ENCODE data around the gene C14orf180.

C14orf180 gene

GRCh38 chr14:104588066-104588857 is 8.7 kb downstream of the C14orf180 start:
- DNase-seq (ENCODE audit: low read depth, low spot score), result no peak
- no peak overlapping the region for H3K4me3 ChIP-seq (ENCODE audit: low read length)

GRCh38 chr14:104589338-104590195 is 10.0 kb downstream of the C14orf180 start:
- no peak overlapping the region for H3K4me3 ChIP-seq (ENCODE audit: low read length)
- no peak for DNase-seq (ENCODE audit: low read depth, low spot score)

- H3K4me3 ChIP-seq (ENCODE audit: low read length), result no peak overlapping the region
- DNase-seq (ENCODE audit: low read depth, low spot score), result no peak
Observed at GRCh38 chr14:104590240-104590965, 10.8 kb downstream of the C14orf180 start.

- no peak for DNase-seq (ENCODE audit: low read depth, low spot score)
- H3K4me3 ChIP-seq (ENCODE audit: low read length), result no peak overlapping the region
Observed at GRCh38 chr14:104591031-104591430, 11.5 kb downstream of the C14orf180 start.

- no peak overlapping the region for H3K4me3 ChIP-seq (ENCODE audit: low read length)
- no peak for DNase-seq (ENCODE audit: low read depth, low spot score)
Observed at GRCh38 chr14:104591506-104592291, 12.1 kb downstream of the C14orf180 start.

GRCh38 chr14:104592292-104592672 is 12.7 kb downstream of the C14orf180 start:
- no peak for DNase-seq (ENCODE audit: low read depth, low spot score)
- no peak overlapping the region for H3K4me3 ChIP-seq (ENCODE audit: low read length)

- no peak for DNase-seq (ENCODE audit: low read depth, low spot score)
Observed at GRCh38 chr14:104592785-104593184, 13.2 kb downstream of the C14orf180 start.

GRCh38 chr14:104593241-104593701 is 13.7 kb downstream of the C14orf180 start:
- H3K4me3 ChIP-seq (ENCODE audit: low read length), result no peak overlapping the region
- no peak for DNase-seq (ENCODE audit: low read depth, low spot score)

More at GRCh38 chr14:104592785-104593184, 13.2 kb downstream of the C14orf180 start:
- no peak overlapping the region for H3K4me3 ChIP-seq (ENCODE audit: low read length)

GRCh38 chr14:104593710-104594136 is 14.2 kb downstream of the C14orf180 start:
- H3K4me3 ChIP-seq (ENCODE audit: low read length), result no peak overlapping the region
- DNase-seq (ENCODE audit: low read depth, low spot score), result no peak

GRCh38 chr14:104594310-104595046 is 14.9 kb downstream of the C14orf180 start:
- no peak overlapping the region for H3K4me3 ChIP-seq (ENCODE audit: low read length)
- no peak for DNase-seq (ENCODE audit: low read depth, low spot score)

- no peak overlapping the region for H3K4me3 ChIP-seq (ENCODE audit: low read length)
- DNase-seq (ENCODE audit: low read depth, low spot score), result no peak
Observed at GRCh38 chr14:104595116-104595675, 15.6 kb downstream of the C14orf180 start.

- DNase-seq (ENCODE audit: low read depth, low spot score), result no peak
- no peak overlapping the region for H3K4me3 ChIP-seq (ENCODE audit: low read length)
Observed at GRCh38 chr14:104595911-104596450, 16.4 kb downstream of the C14orf180 start.

GRCh38 chr14:104596451-104596918 is 16.9 kb downstream of the C14orf180 start:
- DNase-seq (ENCODE audit: low read depth, low spot score), result no peak
- no peak overlapping the region for H3K4me3 ChIP-seq (ENCODE audit: low read length)

- no peak for DNase-seq (ENCODE audit: low read depth, low spot score)
- no peak overlapping the region for H3K4me3 ChIP-seq (ENCODE audit: low read length)
Observed at GRCh38 chr14:104596927-104597351, 17.4 kb downstream of the C14orf180 start.

GRCh38 chr14:104597576-104597975 is 18.0 kb downstream of the C14orf180 start:
- no peak overlapping the region for H3K4me3 ChIP-seq (ENCODE audit: low read length)
- no peak for DNase-seq (ENCODE audit: low read depth, low spot score)

GRCh38 chr14:104598039-104598909 is 18.7 kb downstream of the C14orf180 start:
- no peak overlapping the region for H3K4me3 ChIP-seq (ENCODE audit: low read length)
- DNase-seq (ENCODE audit: low read depth, low spot score), result no peak
